ENCODE results near the gene KLF9. TPM values are rescaled to one million over a fixed set of nuclear protein-coding genes. Genes with fewer than 3 reads are reported as not detected.

KLF9 gene
- total RNA-seq, 1 donor from 2014 or later, result 35.5 TPM

GRCh38 chr9:70374962-70375618 lies 39.4 kb downstream of the KLF9 start:
- DNase-seq (ENCODE audit: low spot score), result no peak
- no peak for ATAC-seq

GRCh38 chr9:70367305-70367930 lies 47.0 kb downstream of the KLF9 start:
- DNase-seq (ENCODE audit: low spot score) (no peak), ATAC-seq (no peak)

- ATAC-seq (no peak), DNase-seq (ENCODE audit: low spot score) (no peak)
Measured at GRCh38 chr9:70363760-70364159, 50.7 kb downstream of the KLF9 start.

- no peak for ATAC-seq
- DNase-seq (ENCODE audit: low spot score), result no peak
Measured at GRCh38 chr9:70362952-70363351, 51.5 kb downstream of the KLF9 start.

GRCh38 chr9:70355801-70356200 lies 58.7 kb downstream of the KLF9 start:
- ATAC-seq, result no peak

GRCh38 chr9:70352802-70353201 lies 61.7 kb downstream of the KLF9 start:
- peak; percentile 64 for ATAC-seq
- DNase-seq (ENCODE audit: low spot score), result no peak

More at GRCh38 chr9:70355801-70356200, 58.7 kb downstream of the KLF9 start:
- no peak for DNase-seq (ENCODE audit: low spot score)

- DNase-seq (ENCODE audit: low spot score) (no peak), ATAC-seq (no peak)
Measured at GRCh38 chr9:70352356-70352755, 62.1 kb downstream of the KLF9 start.

GRCh38 chr9:70347046-70347445 lies 67.4 kb downstream of the KLF9 start:
- no peak for ATAC-seq
- no peak for DNase-seq (ENCODE audit: low spot score)

- peak; percentile 48 for ATAC-seq
Measured at GRCh38 chr9:70340572-70340971, 73.9 kb downstream of the KLF9 start.

More at GRCh38 chr9:70340572-70340971, 73.9 kb downstream of the KLF9 start:
- DNase-seq (ENCODE audit: low spot score), result no peak

Other genes with a start within 250 kb of the KLF9 start
- 10.7 TPM for gene SMC5, start 155.7 kb downstream of the KLF9 start, total RNA-seq

All from left lobe of liver (tissue), 2 donors.